Neural cell (in vitro differentiated cells): ENCODE measurements around the gene MRC2.

Experiments used
- EZH2 ChIP-seq: fragments of 200-600, 300-800 bp; shearing (Covaris generic), sonication (generic); IDR thresholded peaks from 2 replicates; pipeline ENCODE4 v1.6.1; 2014; ENCODE audit warnings: antibody characterized with exemption, low read length, borderline replicate concordance, mild to moderate bottlenecking; ENCODE audit not compliant: insufficient read depth, poor library complexity, severe bottlenecking
- POLR2AphosphoS5 ChIP-seq: IDR thresholded peaks from 2 replicates; pipeline ENCODE4 v1.6.1; 2012
- TAF1 ChIP-seq: IDR thresholded peaks from 2 replicates; pipeline ENCODE4 v1.6.1; 2012; ENCODE audit warnings: low read depth
- TF ChIP-seq, protein P1 (sequence below): fragments of 450-650 bp; IDR thresholded peaks from 2 replicates; pipeline ENCODE4 v1.5.1; 2014; ENCODE audit warnings: antibody characterized with exemption, mild to moderate bottlenecking, moderate library complexity; ENCODE audit not compliant: poor library complexity, severe bottlenecking

DNA sequence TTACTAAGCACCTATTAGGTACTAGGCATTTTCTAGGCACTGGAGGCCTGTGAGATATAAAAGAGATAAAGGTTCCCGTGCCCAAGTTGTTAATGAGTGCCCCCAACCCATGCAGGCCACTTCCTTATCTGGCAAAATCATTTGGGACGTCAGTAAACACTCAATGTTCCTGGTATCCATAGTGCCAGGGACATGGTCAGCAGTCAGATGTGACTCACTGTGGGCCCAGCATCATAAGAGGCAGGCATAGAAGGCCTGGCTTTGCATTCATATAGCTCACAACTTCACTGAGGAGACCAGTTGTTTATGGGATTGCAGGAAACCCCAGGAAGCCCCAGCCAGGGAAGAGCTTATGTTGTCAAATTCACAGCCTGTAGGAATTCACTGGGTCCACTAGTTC is 81.1 kb downstream of the MRC2 start:
- TF ChIP-seq, protein P1, sequence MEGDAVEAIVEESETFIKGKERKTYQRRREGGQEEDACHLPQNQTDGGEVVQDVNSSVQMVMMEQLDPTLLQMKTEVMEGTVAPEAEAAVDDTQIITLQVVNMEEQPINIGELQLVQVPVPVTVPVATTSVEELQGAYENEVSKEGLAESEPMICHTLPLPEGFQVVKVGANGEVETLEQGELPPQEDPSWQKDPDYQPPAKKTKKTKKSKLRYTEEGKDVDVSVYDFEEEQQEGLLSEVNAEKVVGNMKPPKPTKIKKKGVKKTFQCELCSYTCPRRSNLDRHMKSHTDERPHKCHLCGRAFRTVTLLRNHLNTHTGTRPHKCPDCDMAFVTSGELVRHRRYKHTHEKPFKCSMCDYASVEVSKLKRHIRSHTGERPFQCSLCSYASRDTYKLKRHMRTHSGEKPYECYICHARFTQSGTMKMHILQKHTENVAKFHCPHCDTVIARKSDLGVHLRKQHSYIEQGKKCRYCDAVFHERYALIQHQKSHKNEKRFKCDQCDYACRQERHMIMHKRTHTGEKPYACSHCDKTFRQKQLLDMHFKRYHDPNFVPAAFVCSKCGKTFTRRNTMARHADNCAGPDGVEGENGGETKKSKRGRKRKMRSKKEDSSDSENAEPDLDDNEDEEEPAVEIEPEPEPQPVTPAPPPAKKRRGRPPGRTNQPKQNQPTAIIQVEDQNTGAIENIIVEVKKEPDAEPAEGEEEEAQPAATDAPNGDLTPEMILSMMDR: no peak
- no peak for TF ChIP-seq EZH2
- TF ChIP-seq POLR2AphosphoS5: no peak
- no peak for TF ChIP-seq TAF1
